Activated naive CD8-positive, alpha-beta T cell (primary cell): ENCODE data around the gene MOGAT1.

Experiments used
- H3K27ac Mint-ChIP-seq: one replicate; pipeline ENCODE4 v1.8.0; 2021; ENCODE audit warnings: mixed read lengths
- H3K27me3 Mint-ChIP-seq: one replicate; pipeline ENCODE4 v1.8.0; 2021; ENCODE audit warnings: mixed read lengths
- H3K36me3 Mint-ChIP-seq: one replicate; pipeline ENCODE4 v1.8.0; 2021; ENCODE audit warnings: mixed read lengths
- H3K4me1 Mint-ChIP-seq: one replicate; pipeline ENCODE4 v1.8.0; 2021; ENCODE audit warnings: low read depth, mixed read lengths
- H3K4me3 Mint-ChIP-seq: one replicate; pipeline ENCODE4 v1.8.0; 2021; ENCODE audit warnings: mild to moderate bottlenecking, mixed read lengths
- H3K9me3 Mint-ChIP-seq: one replicate; pipeline ENCODE4 v1.8.0; 2021; ENCODE audit warnings: low read depth, mixed read lengths

MOGAT1 gene

DNA sequence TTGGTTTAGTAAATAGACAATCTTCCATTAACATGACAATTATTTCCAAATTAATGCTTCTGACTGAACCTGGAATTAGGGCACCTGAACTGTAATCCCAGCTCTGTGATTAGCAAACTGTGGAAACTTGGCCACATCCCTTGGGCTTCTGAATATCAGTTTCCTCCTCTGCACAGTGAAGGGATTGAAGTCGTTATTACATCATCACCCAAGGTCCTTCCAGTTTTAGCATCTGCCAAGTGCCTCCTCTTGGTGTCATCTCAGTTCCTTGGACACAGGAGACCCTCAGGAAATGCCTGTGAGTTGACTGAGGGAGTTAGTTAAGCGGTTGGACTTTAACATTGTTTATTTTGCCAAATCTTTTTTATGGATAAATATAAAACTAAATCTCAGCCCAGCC is 64.8 kb downstream of the MOGAT1 start:
- no peak overlapping the region for H3K27ac Mint-ChIP-seq
- H3K4me1 Mint-ChIP-seq = peaks cover 6% of the 10 kb centered on the region
- H3K36me3 Mint-ChIP-seq = no peaks in the 10 kb centered on the region
- H3K27me3 Mint-ChIP-seq = peaks cover 9% of the 10 kb centered on the region
- H3K4me3 Mint-ChIP-seq = no peak overlapping the region
- H3K9me3 Mint-ChIP-seq = no peaks in the 10 kb centered on the region

DNA sequence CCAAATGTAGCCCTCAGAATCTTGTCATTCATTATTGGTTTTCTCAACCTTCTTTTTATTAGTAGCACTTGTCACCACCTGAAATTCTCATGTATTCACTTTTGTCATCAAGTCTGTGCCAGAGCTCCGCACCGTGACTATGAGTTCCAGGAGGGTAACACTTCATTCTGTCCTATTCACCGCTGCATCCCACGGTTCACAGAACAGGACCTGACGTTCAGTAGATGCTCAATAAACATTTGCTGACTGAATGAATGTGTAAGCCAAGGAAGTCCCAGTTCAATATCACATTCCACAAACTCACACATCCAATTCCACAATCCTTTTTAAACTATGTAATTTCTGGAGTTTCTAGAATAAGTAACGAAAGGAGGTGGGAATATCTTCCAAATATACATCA is 65.5 kb downstream of the MOGAT1 start:
- no peaks in the 10 kb centered on the region for H3K36me3 Mint-ChIP-seq
- H3K27ac Mint-ChIP-seq = no peak overlapping the region
- peaks cover 6% of the 10 kb centered on the region for H3K4me1 Mint-ChIP-seq
- no peaks in the 10 kb centered on the region for H3K9me3 Mint-ChIP-seq
- peaks cover 9% of the 10 kb centered on the region for H3K27me3 Mint-ChIP-seq
- no peak overlapping the region for H3K4me3 Mint-ChIP-seq

DNA sequence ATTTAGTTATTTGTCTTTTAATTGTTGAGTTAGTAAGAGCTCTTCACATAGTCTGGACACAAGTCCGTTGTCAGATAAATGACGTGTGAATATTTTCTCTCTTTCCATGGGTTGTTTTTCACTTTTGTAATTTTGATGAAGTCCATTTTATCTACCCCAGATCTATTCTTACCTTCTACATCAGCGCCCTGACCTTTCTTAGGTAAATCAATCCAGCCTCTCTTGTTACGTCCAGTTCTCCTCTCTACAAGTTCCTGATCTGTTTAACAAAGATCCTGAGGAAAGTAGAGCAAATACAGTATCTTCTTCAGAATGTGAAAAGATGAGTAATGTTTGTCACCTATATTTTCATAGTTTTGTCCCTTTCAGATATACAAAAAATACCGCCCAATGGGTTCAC is 66.9 kb downstream of the MOGAT1 start:
- Mint-ChIP-seq H3K27ac (no peak overlapping the region), H3K36me3 (no peaks in the 10 kb centered on the region), H3K9me3 (no peaks in the 10 kb centered on the region), H3K27me3 (peaks cover 10% of the 10 kb centered on the region), H3K4me3 (no peak overlapping the region), H3K4me1 (peaks cover 8% of the 10 kb centered on the region)

DNA sequence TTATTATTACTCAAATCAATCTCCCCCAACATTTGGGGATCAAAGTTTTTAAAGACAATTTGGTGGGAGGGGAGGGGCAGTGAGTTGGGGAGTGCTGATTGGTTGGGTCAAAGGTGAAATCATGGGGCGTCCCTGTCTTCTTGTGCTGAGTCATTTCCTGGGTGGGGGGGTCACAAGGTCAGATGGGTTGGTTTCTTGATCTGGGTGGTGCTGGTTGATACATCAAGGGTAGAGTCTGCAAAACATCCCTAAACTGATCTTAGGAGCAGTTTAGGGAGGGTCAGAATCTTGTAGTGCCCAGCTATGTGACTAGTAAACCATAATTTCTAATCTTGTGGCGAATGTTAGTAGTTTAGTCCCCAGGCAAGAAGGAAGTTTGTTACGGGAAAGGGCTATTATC is 67.4 kb downstream of the MOGAT1 start:
- peaks cover 11% of the 10 kb centered on the region for H3K4me1 Mint-ChIP-seq
- no peaks in the 10 kb centered on the region for H3K9me3 Mint-ChIP-seq
- no peak overlapping the region for H3K27ac Mint-ChIP-seq
- H3K36me3 Mint-ChIP-seq = no peaks in the 10 kb centered on the region
- peaks cover 8% of the 10 kb centered on the region for H3K27me3 Mint-ChIP-seq
- no peak overlapping the region for H3K4me3 Mint-ChIP-seq

DNA sequence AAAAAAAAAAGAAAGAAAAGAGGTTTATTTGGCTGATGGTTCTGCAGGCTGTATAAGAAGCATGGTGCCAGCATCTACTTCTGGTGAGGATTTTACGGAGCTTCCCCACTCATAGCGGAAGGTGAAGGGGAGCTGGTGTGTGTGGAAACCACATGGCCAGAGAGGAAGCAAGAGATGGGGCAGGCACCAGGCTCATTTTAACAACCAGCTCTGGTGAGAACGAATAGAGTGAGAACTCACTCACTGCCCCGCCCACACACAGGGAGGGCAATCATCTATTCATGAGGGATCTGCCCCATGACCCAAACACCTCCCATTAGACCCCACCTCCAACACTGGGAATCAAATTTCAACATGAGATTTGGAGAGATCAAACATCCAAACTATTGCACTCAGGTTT is 68.5 kb downstream of the MOGAT1 start:
- H3K4me3 Mint-ChIP-seq = no peak overlapping the region
- peaks cover 11% of the 10 kb centered on the region for H3K4me1 Mint-ChIP-seq
- no peak overlapping the region for H3K27ac Mint-ChIP-seq
- H3K27me3 Mint-ChIP-seq = peaks cover 5% of the 10 kb centered on the region
- no peaks in the 10 kb centered on the region for H3K36me3 Mint-ChIP-seq
- no peaks in the 10 kb centered on the region for H3K9me3 Mint-ChIP-seq

DNA sequence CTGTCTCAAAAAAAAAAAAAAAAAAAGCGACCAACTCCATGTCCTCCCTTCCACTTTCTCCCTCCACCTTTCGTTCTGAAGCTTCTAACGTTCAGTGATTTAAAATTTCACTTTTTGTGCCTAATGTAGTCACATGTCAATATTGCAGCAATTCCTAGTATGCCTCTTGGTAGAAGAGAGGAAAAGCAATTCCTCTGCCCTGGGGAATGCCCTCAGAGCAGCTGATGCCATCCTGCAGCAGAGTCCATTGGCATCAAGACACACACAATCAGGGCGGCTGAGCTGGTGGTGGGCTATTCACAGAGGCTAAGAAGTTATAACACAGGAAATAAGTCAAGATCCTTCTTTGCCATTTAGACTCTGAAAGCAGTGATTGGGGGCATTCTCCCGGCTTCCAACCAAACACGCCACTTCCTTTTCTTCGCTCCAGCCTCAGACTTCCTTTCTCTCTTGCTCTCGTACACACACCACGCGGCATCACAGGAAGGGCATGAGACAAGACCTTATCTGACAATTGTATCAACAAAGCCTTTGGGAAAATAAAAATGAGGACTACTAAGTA is 71.9 kb downstream of the MOGAT1 start:
- Mint-ChIP-seq H3K4me3 (no peak overlapping the region), H3K4me1 (peaks cover 11% of the 10 kb centered on the region), H3K36me3 (no peaks in the 10 kb centered on the region), H3K27ac (no peak overlapping the region), H3K27me3 (peaks cover 2% of the 10 kb centered on the region), H3K9me3 (no peaks in the 10 kb centered on the region)

DNA sequence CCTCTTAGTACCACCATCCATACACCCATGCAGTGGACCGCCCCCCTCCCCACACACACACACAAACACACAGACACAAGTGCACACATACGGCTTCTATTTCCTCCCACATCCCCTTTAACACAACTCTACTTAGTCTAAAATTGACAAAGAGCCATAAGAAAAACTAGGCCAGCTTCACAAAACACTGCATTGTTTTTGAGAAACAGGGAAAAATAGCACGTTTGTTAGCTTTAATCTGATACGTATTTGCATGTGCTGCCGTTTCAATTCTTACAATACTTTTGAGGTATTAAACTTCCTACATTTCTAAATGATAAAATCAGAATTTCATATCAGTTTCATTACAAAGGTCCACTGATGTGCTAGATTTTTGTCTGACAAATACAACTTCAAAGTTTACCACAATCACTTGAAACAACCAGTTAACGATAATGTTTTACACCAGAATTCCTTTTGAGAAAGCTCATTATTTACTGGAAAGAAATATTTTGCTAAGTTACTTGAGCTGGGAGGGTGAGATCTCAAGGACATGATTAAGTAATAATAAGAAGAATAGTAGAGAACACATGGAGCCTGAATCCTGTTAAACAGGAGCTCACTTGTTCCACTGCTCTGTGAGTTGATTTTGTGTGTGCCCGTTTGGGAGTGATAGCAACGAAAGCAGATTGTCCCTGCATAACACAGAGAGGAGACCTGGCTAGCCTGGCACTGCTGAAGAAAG is 74.5 kb downstream of the MOGAT1 start:
- Mint-ChIP-seq H3K27me3 (peaks cover 2% of the 10 kb centered on the region), H3K36me3 (no peaks in the 10 kb centered on the region), H3K4me1 (peaks cover 5% of the 10 kb centered on the region), H3K27ac (no peak overlapping the region), H3K4me3 (no peak overlapping the region), H3K9me3 (no peaks in the 10 kb centered on the region)

DNA sequence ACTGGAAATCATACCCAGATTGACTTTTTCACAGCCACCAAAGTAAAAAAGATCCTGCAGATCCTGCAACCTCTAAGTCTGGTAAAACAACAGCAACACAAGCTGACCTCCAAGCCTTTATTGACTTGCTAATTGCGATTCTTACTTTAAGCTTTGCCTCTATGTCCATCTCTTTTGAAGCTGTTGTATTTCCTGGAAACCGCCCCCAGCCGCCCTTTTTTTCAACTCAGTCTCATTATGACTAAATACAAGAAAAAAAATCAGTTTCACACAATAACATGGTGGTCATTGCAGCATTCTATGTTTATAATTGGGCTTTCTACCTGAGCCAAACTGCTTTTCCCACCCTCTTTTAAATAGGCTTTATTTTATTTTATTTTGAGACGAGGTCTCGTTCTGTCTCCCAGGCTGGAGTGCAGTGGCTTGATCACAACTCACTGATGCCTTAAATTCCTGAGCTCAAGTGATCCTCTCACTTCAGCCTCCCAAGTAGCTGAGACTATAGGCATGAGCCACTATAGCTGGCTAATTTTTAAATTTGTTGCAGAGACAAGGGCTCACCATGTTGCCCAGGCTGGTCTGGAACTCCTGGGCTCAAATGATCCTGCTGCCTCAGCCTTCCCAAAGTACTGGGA is 76.2 kb downstream of the MOGAT1 start:
- Mint-ChIP-seq H3K36me3 (no peaks in the 10 kb centered on the region), H3K4me3 (no peak overlapping the region), H3K9me3 (no peaks in the 10 kb centered on the region)

DNA sequence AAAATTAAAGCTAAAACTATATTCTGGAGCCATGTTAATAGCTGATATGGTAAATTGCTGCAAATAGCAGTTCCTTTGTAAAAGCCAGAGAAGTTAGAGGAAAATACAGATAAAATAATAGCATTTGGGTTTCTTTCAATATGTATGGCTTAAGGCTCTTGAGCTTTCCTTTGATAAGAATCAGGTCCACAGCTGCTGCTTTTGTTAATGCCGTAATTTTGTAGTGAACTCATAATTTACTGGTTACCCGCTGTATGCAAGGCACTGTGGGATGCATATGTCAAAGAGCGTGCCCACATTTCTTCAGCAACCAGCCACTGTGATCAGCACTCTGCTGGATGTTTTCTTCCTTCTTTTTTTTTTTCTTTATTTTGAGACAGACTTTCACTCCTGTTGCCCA is 79.1 kb downstream of the MOGAT1 start:
- no peaks in the 10 kb centered on the region for H3K27me3 Mint-ChIP-seq
- H3K9me3 Mint-ChIP-seq = no peaks in the 10 kb centered on the region
- no peak overlapping the region for H3K27ac Mint-ChIP-seq
- no peak overlapping the region for H3K4me3 Mint-ChIP-seq
- no peaks in the 10 kb centered on the region for H3K36me3 Mint-ChIP-seq
- peaks cover 10% of the 10 kb centered on the region for H3K4me1 Mint-ChIP-seq

More for the DNA sequence above, 76.2 kb downstream of the MOGAT1 start:
- H3K4me1 Mint-ChIP-seq = peaks cover 11% of the 10 kb centered on the region
- H3K27ac Mint-ChIP-seq = no peak overlapping the region
- peaks cover 2% of the 10 kb centered on the region for H3K27me3 Mint-ChIP-seq

DNA sequence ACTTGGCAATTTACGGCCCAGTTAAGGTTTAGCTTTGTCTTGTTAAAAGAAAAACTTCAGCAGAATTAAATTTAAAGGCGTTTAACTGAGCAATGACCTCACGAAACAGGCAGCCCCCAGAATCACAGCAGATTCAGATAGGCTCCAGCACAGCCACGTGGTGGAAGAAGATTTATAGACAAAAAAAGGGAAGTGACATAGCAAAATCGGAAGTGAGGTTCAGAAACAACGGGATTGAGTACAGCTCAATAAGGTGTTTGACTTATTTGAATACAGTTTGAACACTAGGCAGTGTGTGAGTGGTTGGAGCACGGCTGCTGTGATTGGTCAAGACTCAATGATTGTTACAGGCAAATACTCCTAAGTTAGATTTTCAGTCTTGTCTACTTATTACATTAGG is 79.8 kb downstream of the MOGAT1 start:
- Mint-ChIP-seq H3K27ac (no peak overlapping the region), H3K36me3 (no peaks in the 10 kb centered on the region), H3K4me1 (peaks cover 10% of the 10 kb centered on the region), H3K4me3 (no peak overlapping the region), H3K9me3 (no peaks in the 10 kb centered on the region), H3K27me3 (no peaks in the 10 kb centered on the region)

DNA sequence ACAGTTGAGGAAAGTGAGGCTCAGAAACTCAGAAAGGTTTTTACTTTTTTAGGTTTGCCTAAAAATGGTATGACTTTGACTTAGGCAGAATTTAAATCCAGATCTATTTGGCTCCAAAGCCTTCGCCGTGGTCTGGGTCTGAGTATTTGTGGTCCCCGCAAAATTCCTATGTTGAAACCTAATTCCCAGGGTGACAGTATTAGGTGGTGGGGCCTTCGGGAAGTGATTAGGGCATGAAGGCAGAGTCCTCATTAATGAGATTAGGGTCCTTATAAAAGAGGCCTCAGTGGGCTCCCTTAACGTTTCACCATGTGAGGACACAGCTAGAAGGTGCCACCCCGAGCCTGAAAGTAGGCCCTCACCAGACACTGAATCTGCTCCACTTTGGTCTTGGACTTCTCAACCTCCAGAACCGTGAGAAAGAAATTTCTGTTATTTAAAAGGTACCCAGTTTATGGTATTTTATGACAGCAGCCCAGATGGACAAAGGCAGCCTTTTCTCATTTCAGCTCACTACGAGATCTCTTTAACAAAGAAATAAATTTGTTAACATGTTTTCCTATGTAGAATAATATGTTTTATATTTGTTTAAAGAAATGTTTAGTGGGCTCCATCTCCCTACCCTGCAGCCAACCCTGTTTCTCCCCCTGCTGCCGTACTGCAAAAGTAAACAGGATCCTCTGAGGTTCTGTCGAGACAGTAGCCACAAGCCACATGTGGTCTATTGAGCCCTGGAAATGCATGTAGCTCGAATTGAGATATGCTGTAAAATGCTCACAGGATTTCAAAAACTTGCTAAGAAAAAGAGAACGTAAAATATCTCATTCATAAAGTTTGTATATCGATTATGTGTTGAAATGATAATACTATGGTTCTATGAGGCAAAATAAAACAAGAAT is 80.6 kb downstream of the MOGAT1 start:
- H3K4me1 Mint-ChIP-seq = peaks cover 10% of the 10 kb centered on the region
- H3K27me3 Mint-ChIP-seq = no peaks in the 10 kb centered on the region
- H3K27ac Mint-ChIP-seq = no peak overlapping the region
- H3K4me3 Mint-ChIP-seq = no peak overlapping the region
- no peaks in the 10 kb centered on the region for H3K36me3 Mint-ChIP-seq
- no peaks in the 10 kb centered on the region for H3K9me3 Mint-ChIP-seq

DNA sequence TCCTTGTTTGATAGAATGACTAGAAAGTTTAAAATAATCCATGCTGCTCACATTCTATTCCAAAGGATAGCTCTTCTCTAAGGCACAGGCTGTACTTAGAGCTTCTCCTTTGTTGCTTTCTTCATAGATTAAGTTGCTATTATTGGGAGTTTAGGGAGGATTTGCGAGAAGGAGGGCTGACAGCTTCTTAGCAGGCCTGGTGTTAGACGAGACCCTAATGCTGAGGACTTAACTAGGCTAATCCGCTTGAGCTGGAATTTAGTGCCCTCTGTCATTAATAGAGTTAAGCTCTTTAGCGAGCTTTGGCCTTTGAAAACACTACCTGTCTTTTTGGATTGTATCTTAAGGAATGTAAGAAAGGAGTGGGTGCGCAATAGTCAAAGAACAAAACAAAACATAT is 81.3 kb downstream of the MOGAT1 start:
- Mint-ChIP-seq H3K27me3 (no peaks in the 10 kb centered on the region), H3K36me3 (no peaks in the 10 kb centered on the region), H3K27ac (no peak overlapping the region), H3K9me3 (no peaks in the 10 kb centered on the region), H3K4me1 (peaks cover 10% of the 10 kb centered on the region), H3K4me3 (no peak overlapping the region)

DNA sequence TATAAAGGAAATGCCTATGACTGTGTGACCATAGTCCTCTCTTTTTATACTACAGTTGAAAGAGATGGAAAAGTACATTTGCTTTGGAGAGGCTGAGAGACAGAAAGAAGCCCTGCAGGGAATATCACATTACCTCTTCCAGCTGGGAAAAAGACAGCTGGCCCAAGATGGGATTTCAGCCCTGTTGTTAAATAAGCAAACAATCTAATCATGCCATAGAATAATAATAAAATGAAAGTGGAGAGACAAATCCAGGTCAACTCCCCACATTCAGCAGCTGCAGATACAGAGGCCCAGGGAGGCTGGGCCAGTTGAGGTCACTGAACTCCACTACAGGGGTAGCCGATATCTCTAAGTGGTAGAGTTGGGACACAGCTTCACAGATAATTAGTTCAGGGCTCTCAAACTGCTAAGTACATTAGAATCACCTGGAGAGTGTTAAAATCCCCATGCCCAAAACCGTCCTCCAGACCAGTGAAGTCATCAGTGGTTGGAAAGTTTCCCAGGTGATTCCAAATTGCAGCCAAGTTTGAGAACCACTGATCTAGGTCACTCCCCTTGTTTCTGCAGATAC is 81.9 kb downstream of the MOGAT1 start:
- Mint-ChIP-seq H3K4me3 (no peak overlapping the region), H3K4me1 (peaks cover 10% of the 10 kb centered on the region), H3K36me3 (no peaks in the 10 kb centered on the region), H3K27ac (no peak overlapping the region), H3K9me3 (no peaks in the 10 kb centered on the region), H3K27me3 (no peaks in the 10 kb centered on the region)

DNA sequence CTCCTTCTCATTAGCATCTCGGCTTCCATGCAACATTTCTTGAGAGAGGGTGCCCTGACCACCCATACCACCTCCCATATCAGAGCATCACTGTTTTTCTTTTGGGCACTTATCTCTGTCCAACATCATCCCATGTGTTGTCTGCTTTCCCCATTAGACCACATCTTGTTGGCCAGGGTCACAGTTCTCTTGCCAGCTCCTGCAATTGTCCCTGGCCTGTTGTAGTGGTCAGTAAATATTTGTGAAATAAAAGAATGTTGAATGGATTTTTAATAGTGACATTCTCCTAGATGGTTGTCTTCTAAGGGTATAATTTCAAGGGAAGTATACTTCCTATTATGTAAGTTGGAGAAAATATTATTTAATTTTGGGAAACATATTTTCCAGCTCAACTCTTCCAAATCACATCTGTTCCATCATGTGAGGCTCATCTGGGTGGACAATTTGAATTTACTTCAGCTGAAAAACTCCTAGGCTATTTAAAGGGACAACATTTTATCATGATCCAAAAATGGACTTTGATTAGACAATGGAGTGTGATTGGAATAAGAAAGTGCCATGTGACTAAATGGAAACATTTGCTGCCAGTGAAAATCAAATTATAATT is 83.0 kb downstream of the MOGAT1 start:
- H3K4me1 Mint-ChIP-seq = peaks cover 10% of the 10 kb centered on the region
- no peaks in the 10 kb centered on the region for H3K27me3 Mint-ChIP-seq
- no peaks in the 10 kb centered on the region for H3K36me3 Mint-ChIP-seq
- H3K4me3 Mint-ChIP-seq = no peak overlapping the region
- no peaks in the 10 kb centered on the region for H3K9me3 Mint-ChIP-seq
- H3K27ac Mint-ChIP-seq = no peak overlapping the region
